ENCODE results near the gene GABARAPL1. TPM values are rescaled to one million over a fixed set of nuclear protein-coding genes. Genes with fewer than 3 reads are reported as not detected.

Gene GABARAPL1
- total and polyA plus RNA-seq, 2 of the 13 experiments (the other 11 are each of a cell fraction or from before 2014, with no cell fraction given) = 7.9 to 26.1 TPM

- WGBS (ENCODE audit: low lambda C conversion rate) = 2% methylated on average over 31 of the region's 47 CpGs
- DNase-seq (ENCODE audit: low spot score) (peak; percentile 39), ATAC-seq (peak; percentile 65), FAIRE-seq (peak; percentile 26)
- H3K4me2 ChIP-seq (ENCODE audit: low read depth, low read length) = peak overlapping the region; percentile 98
- TSS peak; percentile 64 for BruUV-seq (replicated peaks)
- CTCF ChIA-PET (ENCODE audit: low intra/inter-chr PET ratio, low total read pairs) = no interaction called here
- peak overlapping the region; percentile 76 for H3K9ac ChIP-seq (ENCODE audit: insufficient read depth, low read depth, low read length)
- no peaks in the 10 kb centered on the region for H3K36me3 ChIP-seq (replicated peaks in 1 of 2; ENCODE audit: control insufficient read depth in 1 of 2, insufficient read depth in 2 of 2, low read length in 2 of 2)
- no peaks in the 10 kb centered on the region for H3K79me2 ChIP-seq (ENCODE audit: insufficient read depth, low read length)
- no peaks in the 10 kb centered on the region; a peak in 1 of 5 replicates for H3K27me3 ChIP-seq (ENCODE audit: control insufficient read depth in 1 of 2, insufficient read depth in 2 of 2, low read length in 2 of 2)
- H2AFZ ChIP-seq (ENCODE audit: low read length) = peak overlapping the region; percentile 62
- H3K4me3 ChIP-seq (replicated peaks in 1 of 3; ENCODE audit: insufficient read depth in 1 of 3, low read depth in 2 of 3, low read length in 3 of 3) = peak overlapping the region; percentile 82 to 97 (median 91)
- peak overlapping the region; percentile 80 for H3K27ac ChIP-seq (ENCODE audit: extremely low read length, insufficient read depth, low read length)
- no peaks in the 10 kb centered on the region for H3K9me3 ChIP-seq (ENCODE audit: low read length)
- intact Hi-C loops (cut with micrococcal nuclease; ENCODE audit: unreplicated experiment) (loop anchor here (2.0 kb wide), 1 partner anchor 509 kb away; the partner anchor contains the start of gene YBX3), in situ Hi-C loops (cut with HindIII; ENCODE audit: extremely low pct_ligation_motif_present, low pct_unique_long_range_greater_than_20kb) (no loop called here)
- H3K4me1 ChIP-seq (ENCODE audit: insufficient read depth, low read length) = peaks cover 19% of the 10 kb centered on the region; the same call in 1 of the 2 replicates
- POLR2A ChIA-PET = interaction anchor here (1.0 to 1.9 kb wide), 2 partner anchors 400 to 958 kb away, joined by 3 to 7 read pairs; partner anchors contain the start of gene SMIM10L1
- H4K20me1 ChIP-seq (ENCODE audit: insufficient read depth, low read length) = no peaks in the 10 kb centered on the region
- TF ChIP-seq ZNF235 (CRISPR knock-in tag; IDR thresholded peaks at IDR 0.05; ENCODE audit: borderline replicate concordance) (no peak), MED1 (CRISPR knock-in tag; IDR thresholded peaks at IDR 0.05) (no peak), FOSL1 (CRISPR knock-in tag; IDR thresholded peaks at IDR 0.05; ENCODE audit: borderline replicate concordance) (no peak), NKX3-1 (CRISPR knock-in tag; IDR thresholded peaks at IDR 0.05) (no peak), ZNF768 (CRISPR knock-in tag; IDR thresholded peaks at IDR 0.05) (no peak), MYC (CRISPR knock-in tag; IDR thresholded peaks at IDR 0.05; ENCODE audit: borderline replicate concordance) (peak; percentile 46; the same call in 1 of the 2 replicates), SKIL (CRISPR knock-in tag; IDR thresholded peaks at IDR 0.05; ENCODE audit: borderline replicate concordance) (no peak), MTA3 (CRISPR knock-in tag; IDR thresholded peaks at IDR 0.05) (no peak), PAWR (CRISPR knock-in tag; IDR thresholded peaks at IDR 0.05; ENCODE audit: borderline replicate concordance) (no peak), YEATS4 (CRISPR knock-in tag; IDR thresholded peaks at IDR 0.05; ENCODE audit: borderline replicate concordance) (peak; percentile 21; the same call in 1 of the 2 replicates), GATAD1 (CRISPR knock-in tag; IDR thresholded peaks at IDR 0.05) (no peak), ZNF17 (CRISPR knock-in tag; IDR thresholded peaks at IDR 0.05) (no peak), REXO4 (CRISPR knock-in tag; IDR thresholded peaks at IDR 0.05; ENCODE audit: borderline replicate concordance) (no peak), ZNF513 (CRISPR knock-in tag; conservative IDR thresholded peaks at IDR 0.05) (no peak), SAP130 (CRISPR knock-in tag; IDR thresholded peaks at IDR 0.05; ENCODE audit: low read depth) (peak; percentile 29), TGIF2 (CRISPR knock-in tag; IDR thresholded peaks at IDR 0.05) (0 out of 2 replicates have a peak, but pooled peaks have one; percentile 60), ZNF547 (CRISPR knock-in tag; IDR thresholded peaks at IDR 0.05) (no peak)
Measured at GRCh38 chr12:10213168-10214135, 775 bp downstream of the GABARAPL1 start.
